ENCODE data around the gene WDR35. TPM values are rescaled to one million over a fixed set of nuclear protein-coding genes. Genes with fewer than 3 reads are reported as not detected.
A peak's percentile ranks its signal among the peaks of the same experiment; 100 is the strongest.

Gene WDR35
- total and polyA plus RNA-seq, 2 of the 4 experiments (the other 2 are of a cell fraction), result 3.4 to 8.1 TPM

DNA sequence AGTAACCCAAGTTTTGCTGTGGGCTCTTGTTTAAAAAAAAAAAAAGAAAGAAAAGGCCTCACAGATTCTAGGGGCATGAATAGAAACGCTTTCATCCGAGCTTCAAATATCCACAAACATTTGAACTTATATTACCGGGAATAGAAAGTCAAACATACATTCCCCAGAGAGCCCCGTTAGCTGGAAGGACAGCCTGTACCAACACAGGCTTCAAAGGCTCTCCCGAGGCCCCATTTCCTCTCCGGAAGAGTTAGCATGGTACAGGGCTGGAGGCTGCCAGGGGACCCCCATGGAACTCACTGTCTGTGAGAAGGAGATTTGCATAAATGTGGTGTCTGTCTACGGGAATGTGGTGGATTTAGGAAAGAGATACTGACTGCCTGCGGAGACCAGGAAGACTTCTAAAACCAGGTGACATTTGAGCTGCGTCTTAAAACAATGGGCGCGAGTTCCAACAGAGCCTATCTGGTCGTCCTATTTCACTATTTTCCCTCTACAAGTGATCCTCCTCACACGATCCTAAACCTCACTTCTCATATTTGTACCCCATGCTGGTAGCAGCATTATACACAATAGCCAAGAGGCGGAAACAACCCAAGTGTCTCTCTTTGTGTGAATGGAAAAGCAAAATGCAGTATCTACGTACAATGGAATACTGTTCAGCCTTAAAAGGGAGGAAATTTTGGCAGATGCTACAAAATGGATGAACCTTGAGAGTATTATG, 23.4 kb upstream of the WDR35 start (continued):
- no peak for TF ChIP-seq RCOR1 (IDR thresholded peaks at IDR 0.05; ENCODE audit: insufficient replicate concordance, low read length)
- TF ChIP-seq CHD1 (IDR thresholded peaks at IDR 0.05; ENCODE audit: low read depth, low read length), result no peak

DNA sequence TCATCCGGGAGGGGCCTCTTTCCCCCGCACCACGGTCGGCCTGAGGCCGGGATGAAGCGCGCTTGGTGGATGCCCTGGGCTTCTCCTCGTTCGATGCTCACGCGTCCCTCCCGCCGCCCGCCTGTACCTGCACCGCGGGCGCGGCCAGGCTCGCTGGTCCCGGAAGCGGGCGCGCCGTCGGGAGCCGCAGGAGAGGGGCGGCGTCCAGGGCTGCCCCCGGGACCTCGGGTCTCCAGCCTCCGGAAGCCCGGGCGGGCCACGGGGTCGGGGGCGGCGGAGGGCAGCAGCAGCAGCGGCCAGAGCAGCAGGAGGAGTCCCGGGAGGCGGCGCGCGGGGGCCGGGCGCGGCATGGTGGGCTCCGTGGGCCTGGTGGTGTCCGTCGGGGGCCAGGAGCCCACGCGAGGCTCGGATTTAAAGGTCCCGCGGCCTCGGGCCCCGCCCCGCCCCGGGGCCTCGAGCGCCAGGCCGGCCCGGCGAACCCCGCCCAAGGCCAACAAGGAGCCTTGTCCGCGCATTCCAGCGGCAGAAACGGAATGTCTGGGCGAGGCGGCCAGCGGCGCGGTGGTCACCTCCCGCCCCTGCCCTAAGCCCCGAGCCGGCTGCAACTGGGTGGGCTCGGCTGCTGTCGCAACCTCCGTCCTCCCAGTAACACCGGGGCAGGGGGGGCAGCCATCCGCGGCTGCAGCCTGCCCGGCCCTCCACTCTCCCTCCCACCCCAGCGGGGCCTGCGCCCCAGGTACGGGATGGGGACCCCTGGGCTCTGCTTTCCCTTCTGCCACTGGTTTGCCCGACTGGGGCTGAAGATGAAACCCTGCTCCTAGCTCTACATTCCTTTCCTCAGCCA, 22.6 kb upstream of the WDR35 start, which contains the start of gene MATN3:
MATN3 (minus strand) TSS at position 387 of the 844 bp plus-strand sequence; CDS start at position 350, 37 bp downstream.
- no peak within 1 kb of the TSS for H3K56ac ChIP-seq (ENCODE audit: extremely low read depth, insufficient read depth, low read length)
- H2AK9ac ChIP-seq (replicated peaks; ENCODE audit: low read depth, low read length, poor library complexity), result peak within 1 kb of the TSS; percentile 90
- peak within 1 kb of the TSS; percentile 27; the same call in 1 of the 2 replicates for H2BK20ac ChIP-seq (ENCODE audit: low read depth, low read length)
- CTCF ChIA-PET, result no interaction called here
- peak; percentile 95 for ATAC-seq (ENCODE audit: low read depth)
- no peaks in the 10 kb centered on the region for H3K9me1 ChIP-seq (ENCODE audit: insufficient read depth, low read length)
- H3K18ac ChIP-seq (ENCODE audit: low read depth, low read length), result peak within 1 kb of the TSS; percentile 31; the same call in 1 of the 2 replicates
- H3K4me2 ChIP-seq (ENCODE audit: low read depth, low read length), result peak within 1 kb of the TSS; percentile 50
- peak; percentile 49; the same call in 1 of the 2 replicates for TF ChIP-seq MAZ (IDR thresholded peaks at IDR 0.05; ENCODE audit: borderline replicate concordance, low read depth, low read length)
- TF ChIP-seq CEBPB (IDR thresholded peaks at IDR 0.05; ENCODE audit: low read depth, low read length), result no peak
- peak within 1 kb of the TSS; percentile 50 for H3K4me3 ChIP-seq (ENCODE audit: insufficient read depth, low read depth, low read length)
- H3K4me1 ChIP-seq (ENCODE audit: control insufficient read depth, insufficient read depth, low read length), result peaks cover 3% of the 10 kb centered on the region
- H2AFZ ChIP-seq (replicated peaks; ENCODE audit: low read length, poor library complexity), result peak within 1 kb of the TSS; percentile 92
- H4K8ac ChIP-seq (ENCODE audit: low read depth in 2 of 2, low read length in 2 of 2), result peak within 1 kb of the TSS; percentile 74 to 91; a peak in 3 of 4 replicates
- H3K14ac ChIP-seq (replicated peaks; ENCODE audit: low read depth, low read length), result peak within 1 kb of the TSS; percentile 86
- DNase-seq, result no peak
- H3K27ac ChIP-seq (ENCODE audit: insufficient read depth, low read length), result peak within 1 kb of the TSS; percentile 1; the same call in 1 of the 2 replicates
- peak within 1 kb of the TSS; percentile 64 for H3K9ac ChIP-seq (ENCODE audit: low read depth, low read length)
- in situ Hi-C loops (cut with MboI; ENCODE audit: low sequenced_read_pairs) (no loop called here), dilution Hi-C loops (cut with HindIII; ENCODE audit: low sequenced_read_pairs, unreplicated experiment) (no loop called here), intact Hi-C loops (cut with micrococcal nuclease) (no loop called here)
- H3K36me3 ChIP-seq (ENCODE audit: control insufficient read depth, insufficient read depth, low read length), result no peaks in the 10 kb centered on the region
- peak within 1 kb of the TSS; percentile 65 for H2BK120ac ChIP-seq (ENCODE audit: low read depth, low read length)
- H3K79me1 ChIP-seq (ENCODE audit: low read depth in 1 of 2, low read length in 2 of 2), result no peaks in the 10 kb centered on the region
- no peaks in the 10 kb centered on the region for H3K9me3 ChIP-seq (ENCODE audit: control insufficient read depth, insufficient read depth, low read length)
- peak within 1 kb of the TSS; percentile 37 for H2AK5ac ChIP-seq (ENCODE audit: low read depth, low read length)
- no TSS peak for BruUV-seq (replicated peaks)
- peak within 1 kb of the TSS; percentile 80 for H3K23ac ChIP-seq (ENCODE audit: low read depth, low read length)
- peak within 1 kb of the TSS; percentile 79 for H3K4ac ChIP-seq (ENCODE audit: low read depth, low read length)
- WGBS, 2 experiments (ENCODE audit: extremely low coverage in 2 of 2, insufficient read length in 1 of 2), result 0% methylated on average over 22 of the region's 87 CpGs; no CpG with 5 or more reads in 1 of the 2 experiments
- POLR2A ChIA-PET (ENCODE audit: unreplicated experiment), result no interaction called here
- H2BK15ac ChIP-seq (ENCODE audit: low read depth, low read length), result peak within 1 kb of the TSS; percentile 14; the same call in 1 of the 3 replicates
- H3K27me3 ChIP-seq (ENCODE audit: control insufficient read depth, insufficient read depth, low read length), result peaks cover 14% of the 10 kb centered on the region
- H2BK5ac ChIP-seq (ENCODE audit: low read depth, low read length, poor library complexity, severe bottlenecking), result peak within 1 kb of the TSS; percentile 0
- no peaks in the 10 kb centered on the region for H4K20me1 ChIP-seq (ENCODE audit: insufficient read depth, low read length)
- peak within 1 kb of the TSS; percentile 86 for H4K91ac ChIP-seq (ENCODE audit: insufficient read depth, low read depth, low read length)
- H4K5ac ChIP-seq (ENCODE audit: low read depth, low read length), result peak within 1 kb of the TSS; percentile 66
